ENCODE measurements around the gene NID1.

NID1 gene

DNA sequence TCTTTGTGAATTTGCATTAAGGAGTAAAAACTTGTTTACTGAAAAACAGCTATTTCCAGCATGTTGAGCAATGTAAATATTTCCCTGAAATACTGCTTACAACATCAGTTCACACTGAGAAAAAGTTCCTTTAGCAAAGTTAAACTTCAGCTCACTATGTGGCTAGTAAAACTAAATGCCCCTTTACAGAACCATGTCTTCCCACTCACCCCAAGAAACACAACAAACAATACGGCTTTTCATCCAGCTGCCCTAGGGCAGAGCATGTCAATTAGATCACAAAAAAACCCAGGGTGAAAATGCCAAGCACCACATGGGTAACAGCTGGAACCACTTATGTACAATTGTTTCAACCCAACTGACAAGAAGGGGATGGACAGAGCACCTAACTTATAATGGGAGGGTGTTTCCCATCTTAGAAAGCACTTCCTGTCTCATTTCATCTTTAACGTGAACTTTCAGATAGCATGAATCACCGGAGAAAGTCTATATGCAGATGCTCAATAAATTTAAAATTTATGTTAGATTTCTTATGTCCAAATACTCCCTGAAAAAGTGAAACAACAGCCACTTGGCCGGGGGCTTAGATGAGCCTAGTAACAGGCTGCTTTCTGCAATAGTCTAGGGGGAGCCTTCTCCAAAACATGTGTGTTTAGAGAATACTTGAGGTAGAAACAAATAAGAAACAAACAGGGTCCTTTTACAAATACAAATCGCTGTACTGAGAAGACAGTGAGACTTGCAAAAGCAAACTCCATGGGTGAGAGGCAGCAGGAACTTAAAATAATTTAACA lies 6.6 kb downstream of the NID1 start:
- TF ChIP-seq, protein P1, sequence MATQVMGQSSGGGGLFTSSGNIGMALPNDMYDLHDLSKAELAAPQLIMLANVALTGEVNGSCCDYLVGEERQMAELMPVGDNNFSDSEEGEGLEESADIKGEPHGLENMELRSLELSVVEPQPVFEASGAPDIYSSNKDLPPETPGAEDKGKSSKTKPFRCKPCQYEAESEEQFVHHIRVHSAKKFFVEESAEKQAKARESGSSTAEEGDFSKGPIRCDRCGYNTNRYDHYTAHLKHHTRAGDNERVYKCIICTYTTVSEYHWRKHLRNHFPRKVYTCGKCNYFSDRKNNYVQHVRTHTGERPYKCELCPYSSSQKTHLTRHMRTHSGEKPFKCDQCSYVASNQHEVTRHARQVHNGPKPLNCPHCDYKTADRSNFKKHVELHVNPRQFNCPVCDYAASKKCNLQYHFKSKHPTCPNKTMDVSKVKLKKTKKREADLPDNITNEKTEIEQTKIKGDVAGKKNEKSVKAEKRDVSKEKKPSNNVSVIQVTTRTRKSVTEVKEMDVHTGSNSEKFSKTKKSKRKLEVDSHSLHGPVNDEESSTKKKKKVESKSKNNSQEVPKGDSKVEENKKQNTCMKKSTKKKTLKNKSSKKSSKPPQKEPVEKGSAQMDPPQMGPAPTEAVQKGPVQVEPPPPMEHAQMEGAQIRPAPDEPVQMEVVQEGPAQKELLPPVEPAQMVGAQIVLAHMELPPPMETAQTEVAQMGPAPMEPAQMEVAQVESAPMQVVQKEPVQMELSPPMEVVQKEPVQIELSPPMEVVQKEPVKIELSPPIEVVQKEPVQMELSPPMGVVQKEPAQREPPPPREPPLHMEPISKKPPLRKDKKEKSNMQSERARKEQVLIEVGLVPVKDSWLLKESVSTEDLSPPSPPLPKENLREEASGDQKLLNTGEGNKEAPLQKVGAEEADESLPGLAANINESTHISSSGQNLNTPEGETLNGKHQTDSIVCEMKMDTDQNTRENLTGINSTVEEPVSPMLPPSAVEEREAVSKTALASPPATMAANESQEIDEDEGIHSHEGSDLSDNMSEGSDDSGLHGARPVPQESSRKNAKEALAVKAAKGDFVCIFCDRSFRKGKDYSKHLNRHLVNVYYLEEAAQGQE (IDR thresholded peaks at IDR 0.05; ENCODE audit: low read depth) = no peak
- no peak for TF ChIP-seq NFIC (IDR thresholded peaks at IDR 0.05)
- TF ChIP-seq RAD21 (IDR thresholded peaks at IDR 0.05; ENCODE audit: low read depth) = no peak
- no peak for TF ChIP-seq TEAD4 (IDR thresholded peaks at IDR 0.05)
- no peak for TF ChIP-seq FOXM1 (IDR thresholded peaks at IDR 0.05; ENCODE audit: borderline replicate concordance, low read depth)
- TF ChIP-seq, protein P2, sequence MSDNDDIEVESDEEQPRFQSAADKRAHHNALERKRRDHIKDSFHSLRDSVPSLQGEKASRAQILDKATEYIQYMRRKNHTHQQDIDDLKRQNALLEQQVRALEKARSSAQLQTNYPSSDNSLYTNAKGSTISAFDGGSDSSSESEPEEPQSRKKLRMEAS (IDR thresholded peaks at IDR 0.05) = no peak
- TF ChIP-seq EGR1 (IDR thresholded peaks at IDR 0.05) = no peak

GRCh38 chr1:236057546-236057945 lies 7.3 kb downstream of the NID1 start:
- TF ChIP-seq, protein P2 (IDR thresholded peaks at IDR 0.05) = no peak

DNA sequence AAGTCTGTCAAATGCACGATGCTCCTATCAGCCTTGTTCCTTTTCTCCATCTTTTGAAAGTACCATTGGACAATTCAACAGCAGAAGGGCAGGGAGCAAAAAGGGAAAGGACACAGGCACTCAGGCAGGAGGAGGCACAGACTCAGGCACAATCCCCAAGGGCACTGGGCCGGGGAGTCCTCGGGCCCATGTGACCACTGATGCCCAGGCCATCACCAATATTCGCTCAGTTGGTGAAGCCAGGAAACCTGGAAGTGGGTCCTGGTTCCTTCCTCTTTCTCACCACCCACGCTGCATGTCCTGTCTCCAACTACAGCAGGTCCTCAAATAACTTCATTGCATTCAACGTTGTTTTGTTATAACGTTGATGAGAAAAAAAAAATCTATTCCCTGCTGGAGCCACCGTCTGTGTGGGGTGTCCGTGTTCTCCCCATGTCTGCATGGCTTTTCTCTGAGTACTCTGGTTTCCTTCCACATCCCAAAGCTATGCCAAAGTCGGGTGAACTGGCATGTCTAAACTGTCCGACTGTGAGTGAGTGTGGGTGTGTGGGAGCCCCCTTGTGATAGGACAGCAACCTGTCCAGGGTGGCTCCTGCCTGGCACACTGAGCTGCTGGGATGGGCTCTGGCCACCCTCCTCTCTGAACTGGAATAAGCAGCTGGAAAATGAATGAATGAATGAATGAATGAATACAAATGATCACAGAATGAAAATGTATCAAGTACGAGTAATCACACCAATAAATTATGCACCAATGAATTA lies 12.5 kb downstream of the NID1 start:
- no peak for TF ChIP-seq EP300 (IDR thresholded peaks at IDR 0.05; ENCODE audit: borderline replicate concordance)
- no peak for TF ChIP-seq TAF1 (IDR thresholded peaks at IDR 0.05; ENCODE audit: low read depth)

DNA sequence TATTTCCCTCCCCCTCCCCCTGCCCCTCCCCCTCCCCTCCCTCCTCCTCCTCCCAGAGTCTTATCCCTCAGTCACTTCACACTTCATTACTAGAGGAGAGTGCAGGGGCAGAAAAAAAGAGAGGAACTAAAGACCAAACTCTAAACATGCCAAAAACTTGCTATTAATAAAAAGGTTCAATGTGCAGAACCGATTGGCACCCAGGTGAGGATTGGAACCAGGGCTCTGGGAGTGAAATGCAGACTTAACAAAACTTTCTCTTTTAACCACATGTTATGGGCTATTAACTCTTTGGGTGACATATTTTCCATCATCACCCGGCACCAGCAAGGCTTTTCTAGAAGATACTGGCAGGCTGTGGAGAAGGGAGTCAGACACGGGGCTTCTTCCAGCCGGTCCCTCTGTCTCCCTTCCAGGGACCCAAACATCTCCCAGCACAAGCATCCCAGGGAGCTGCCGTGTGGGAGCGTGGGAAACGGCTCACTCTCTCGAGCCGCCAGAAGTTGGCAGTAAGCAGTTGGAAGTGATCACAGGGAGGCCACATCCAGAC lies 13.6 kb downstream of the NID1 start:
- TF ChIP-seq RAD21 (IDR thresholded peaks at IDR 0.05; ENCODE audit: low read depth) (no peak), NFIC (IDR thresholded peaks at IDR 0.05) (no peak), EGR1 (IDR thresholded peaks at IDR 0.05) (no peak), TCF12 (IDR thresholded peaks at IDR 0.05; ENCODE audit: low read depth) (no peak), YY1 (IDR thresholded peaks at IDR 0.05; ENCODE audit: low read depth) (no peak), EP300 (IDR thresholded peaks at IDR 0.05; ENCODE audit: borderline replicate concordance) (no peak), CEBPB (IDR thresholded peaks at IDR 0.05) (no peak)
- TF ChIP-seq, protein P1 (IDR thresholded peaks at IDR 0.05; ENCODE audit: low read depth) = no peak
- TF ChIP-seq, protein P3, sequence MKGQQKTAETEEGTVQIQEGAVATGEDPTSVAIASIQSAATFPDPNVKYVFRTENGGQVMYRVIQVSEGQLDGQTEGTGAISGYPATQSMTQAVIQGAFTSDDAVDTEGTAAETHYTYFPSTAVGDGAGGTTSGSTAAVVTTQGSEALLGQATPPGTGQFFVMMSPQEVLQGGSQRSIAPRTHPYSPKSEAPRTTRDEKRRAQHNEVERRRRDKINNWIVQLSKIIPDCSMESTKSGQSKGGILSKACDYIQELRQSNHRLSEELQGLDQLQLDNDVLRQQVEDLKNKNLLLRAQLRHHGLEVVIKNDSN (IDR thresholded peaks at IDR 0.05) = no peak

DNA sequence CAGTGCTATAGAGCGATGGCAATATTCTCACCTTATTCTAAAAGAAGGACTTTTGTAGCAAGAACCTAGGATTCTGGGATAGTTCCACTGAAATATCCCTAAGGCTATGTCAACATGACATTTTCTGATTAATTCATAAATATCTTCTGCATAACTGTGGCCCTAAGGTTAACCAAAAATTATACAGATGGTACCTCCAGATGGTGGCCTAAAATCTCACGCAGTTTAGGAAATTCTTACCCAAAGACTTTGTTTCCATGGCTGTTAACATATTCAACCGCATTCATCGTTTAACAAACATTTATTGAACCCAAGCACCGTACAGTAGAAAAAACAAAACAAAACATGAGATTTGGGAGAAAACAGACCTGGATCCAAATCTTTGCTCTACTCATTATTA lies 19.1 kb downstream of the NID1 start:
- TF ChIP-seq RAD21 (IDR thresholded peaks at IDR 0.05; ENCODE audit: low read depth) = no peak
- TF ChIP-seq YY1 (IDR thresholded peaks at IDR 0.05; ENCODE audit: low read depth) = no peak
- no peak for TF ChIP-seq CREB1 (IDR thresholded peaks at IDR 0.05; ENCODE audit: low read depth)
- no peak for TF ChIP-seq FOXM1 (IDR thresholded peaks at IDR 0.05; ENCODE audit: borderline replicate concordance, low read depth)

GRCh38 chr1:236044341-236044740 lies 20.5 kb downstream of the NID1 start:
- no peak for TF ChIP-seq NFIC (IDR thresholded peaks at IDR 0.05)
- TF ChIP-seq ZBTB7A (IDR thresholded peaks at IDR 0.05; ENCODE audit: low read depth) = no peak
- TF ChIP-seq, protein P2 (IDR thresholded peaks at IDR 0.05) = no peak
- TF ChIP-seq EP300 (IDR thresholded peaks at IDR 0.05; ENCODE audit: borderline replicate concordance) = no peak
- no peak for TF ChIP-seq FOXM1 (IDR thresholded peaks at IDR 0.05; ENCODE audit: borderline replicate concordance, low read depth)
- TF ChIP-seq TEAD4 (IDR thresholded peaks at IDR 0.05) = no peak
- TF ChIP-seq, protein P1 (IDR thresholded peaks at IDR 0.05; ENCODE audit: low read depth) = no peak
- no peak for TF ChIP-seq TCF12 (IDR thresholded peaks at IDR 0.05; ENCODE audit: low read depth)
- no peak for TF ChIP-seq RAD21 (IDR thresholded peaks at IDR 0.05; ENCODE audit: low read depth)
- no peak for TF ChIP-seq TAF1 (IDR thresholded peaks at IDR 0.05; ENCODE audit: low read depth)
- TF ChIP-seq CREB1 (IDR thresholded peaks at IDR 0.05; ENCODE audit: low read depth) = no peak
- TF ChIP-seq EGR1 (IDR thresholded peaks at IDR 0.05) = no peak
- TF ChIP-seq, protein P3 (IDR thresholded peaks at IDR 0.05) = no peak
- TF ChIP-seq CEBPB (IDR thresholded peaks at IDR 0.05) = no peak
- TF ChIP-seq YY1 (IDR thresholded peaks at IDR 0.05; ENCODE audit: low read depth) = no peak
